Tibial nerve (tissue), 4 donors: ENCODE results near the gene SLC25A47. TPM values are rescaled to one million over a fixed set of nuclear protein-coding genes. Genes with fewer than 3 reads are reported as not detected.

ENCODE experiments used
- DNase-seq, 2 donors: peaks; one replicate each; pipeline ENCODE4 v3.0.0-alpha.2; 2019; ENCODE audit warnings: low spot score in 2 of 2
- H3K27ac ChIP-seq, 4 donors: fragments of 200-600 bp; sonication (generic) in 3 of 4; one replicate each; pipeline ENCODE4 v1.5.1; 2017 to 2019; ENCODE audit warnings: mild to moderate bottlenecking in 1 of 4
- H3K27me3 ChIP-seq, 2 donors: fragments of 200-600 bp; sonication (generic) in 1 of 2; one replicate each; pipeline versions ENCODE4 v1.5.1 to v1.6.0; 2017 to 2019
- H3K36me3 ChIP-seq, 3 donors: fragments of 200-600 bp; sonication (generic); one replicate each; pipeline ENCODE4 v1.5.1; 2018 to 2019
- H3K4me1 ChIP-seq, 4 donors: fragments of 200-600 bp; sonication (generic) in 3 of 4; one replicate each; pipeline ENCODE4 v1.5.1; 2017 to 2019
- H3K4me3 ChIP-seq, 4 donors: fragments of 200-600 bp; sonication (generic) in 3 of 4; one replicate each; pipeline ENCODE4 v1.5.1; 2017 to 2019; ENCODE audit warnings: mild to moderate bottlenecking in 1 of 4, moderate library complexity in 1 of 4
- H3K9me3 ChIP-seq, 4 donors: fragments of 200-600 bp; sonication (generic) in 3 of 4; one replicate each; pipeline ENCODE4 v1.5.1; 2017 to 2019
- EP300 ChIP-seq, 2 donors: sonication (generic); formaldehyde crosslinking; IDR thresholded peaks; one replicate each; pipeline ENCODE4 v1.6.1; 2017; ENCODE audit warnings: antibody characterized with exemption in 2 of 2, mild to moderate bottlenecking in 1 of 2
- POLR2A ChIP-seq, 2 donors: fragments of 450-650 bp; IDR thresholded peaks; one replicate each; pipeline ENCODE4 v1.6.1; 2017; ENCODE audit warnings: antibody characterized with exemption in 2 of 2, mild to moderate bottlenecking in 2 of 2, moderate library complexity in 2 of 2
- WGBS, 2 donors: methylation state at CpG; one replicate each; pipeline ENCODE4 v1.1.5; 2018; 5-methylcytosine and 5-hydroxymethylcytosine counted together
- total RNA-seq, 4 donors: library from RNA; depleted of rRNA; stranded (reverse); fragments of >200 nt; gene quantifications; one replicate each; pipeline ENCODE4 v1.1.0, GENCODE V29; 2016
- TF ChIP-seq, protein P1 (sequence below), 5 experiments: fragments of 200-600 bp in 3 of 5; fragments of 450-650 bp in 2 of 5; sonication (generic) in 3 of 5; IDR thresholded peaks; one replicate each; pipeline ENCODE4 v1.5.1; 2016 to 2019; ENCODE audit warnings: antibody characterized with exemption in 5 of 5, mild to moderate bottlenecking in 3 of 5, moderate library complexity in 2 of 5

SLC25A47 gene
- total RNA-seq, 4 donors from 2014 or later: 2.5 TPM; not detected in 3

DNA sequence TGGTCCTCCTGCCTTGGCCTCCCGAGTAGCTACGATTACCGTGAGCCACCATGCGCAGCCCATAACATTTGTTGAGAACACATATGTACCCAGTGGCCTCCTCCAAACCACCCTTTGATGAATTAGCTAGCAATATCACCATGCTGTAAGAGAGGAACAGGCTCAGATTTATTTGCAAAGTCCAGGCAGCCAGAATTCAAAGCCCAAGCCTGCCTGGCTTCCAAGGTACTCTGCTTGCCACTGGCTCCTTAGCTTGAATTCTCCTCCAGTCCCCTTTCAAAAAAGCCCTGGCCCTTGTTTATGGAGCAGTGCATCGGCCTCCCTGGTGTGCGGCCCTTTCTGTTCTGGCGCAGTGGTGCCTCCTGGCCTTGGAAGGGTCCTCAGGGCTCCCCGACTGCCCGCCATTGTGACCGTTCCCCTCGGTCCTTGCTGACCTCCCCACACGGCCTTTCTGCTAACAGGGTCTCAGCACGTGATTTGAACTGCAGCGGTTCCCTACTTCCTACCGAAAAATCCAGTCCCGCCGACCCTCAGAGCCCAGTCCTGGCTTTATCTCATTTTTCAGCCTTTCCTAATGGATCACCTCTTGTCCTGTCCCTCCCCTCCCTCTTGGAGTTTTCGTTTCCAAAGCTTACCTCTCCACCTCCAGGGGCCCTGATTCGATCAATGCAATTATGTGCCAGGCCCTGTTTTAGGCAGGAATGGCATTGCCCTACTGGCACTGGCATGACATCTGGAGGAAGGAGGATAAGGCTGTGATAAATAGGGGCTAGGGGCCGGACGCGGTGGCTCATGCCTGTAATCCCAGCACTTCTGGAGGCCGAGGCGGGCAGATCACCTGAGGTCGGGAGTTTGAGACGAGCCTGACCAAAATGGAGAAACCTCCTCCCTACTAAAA is 38.9 kb upstream of the SLC25A47 start:
- no peak for DNase-seq
- peak overlapping the region in 3 of 4 donors; percentile 93 to 96 (median 95) for H3K27ac ChIP-seq
- WGBS, 2 donors: 67 to 69% methylated on average over 26 of the region's 26 CpGs
- peaks cover 0 to 7% (median 0%) of the 10 kb centered on the region in 3 donors for H3K36me3 ChIP-seq
- peak overlapping the region in 3 of 4 donors; percentile 72 to 86 (median 84) for H3K4me3 ChIP-seq
- no peaks in the 10 kb centered on the region for H3K27me3 ChIP-seq
- TF ChIP-seq, protein P1, sequence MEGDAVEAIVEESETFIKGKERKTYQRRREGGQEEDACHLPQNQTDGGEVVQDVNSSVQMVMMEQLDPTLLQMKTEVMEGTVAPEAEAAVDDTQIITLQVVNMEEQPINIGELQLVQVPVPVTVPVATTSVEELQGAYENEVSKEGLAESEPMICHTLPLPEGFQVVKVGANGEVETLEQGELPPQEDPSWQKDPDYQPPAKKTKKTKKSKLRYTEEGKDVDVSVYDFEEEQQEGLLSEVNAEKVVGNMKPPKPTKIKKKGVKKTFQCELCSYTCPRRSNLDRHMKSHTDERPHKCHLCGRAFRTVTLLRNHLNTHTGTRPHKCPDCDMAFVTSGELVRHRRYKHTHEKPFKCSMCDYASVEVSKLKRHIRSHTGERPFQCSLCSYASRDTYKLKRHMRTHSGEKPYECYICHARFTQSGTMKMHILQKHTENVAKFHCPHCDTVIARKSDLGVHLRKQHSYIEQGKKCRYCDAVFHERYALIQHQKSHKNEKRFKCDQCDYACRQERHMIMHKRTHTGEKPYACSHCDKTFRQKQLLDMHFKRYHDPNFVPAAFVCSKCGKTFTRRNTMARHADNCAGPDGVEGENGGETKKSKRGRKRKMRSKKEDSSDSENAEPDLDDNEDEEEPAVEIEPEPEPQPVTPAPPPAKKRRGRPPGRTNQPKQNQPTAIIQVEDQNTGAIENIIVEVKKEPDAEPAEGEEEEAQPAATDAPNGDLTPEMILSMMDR (IDR thresholded peaks at IDR 0.05): no peak
- TF ChIP-seq EP300 (IDR thresholded peaks at IDR 0.05): no peak
- no peaks in the 10 kb centered on the region for H3K9me3 ChIP-seq
- peaks cover 0 to 61% (median 5%) of the 10 kb centered on the region in 4 donors for H3K4me1 ChIP-seq

DNA sequence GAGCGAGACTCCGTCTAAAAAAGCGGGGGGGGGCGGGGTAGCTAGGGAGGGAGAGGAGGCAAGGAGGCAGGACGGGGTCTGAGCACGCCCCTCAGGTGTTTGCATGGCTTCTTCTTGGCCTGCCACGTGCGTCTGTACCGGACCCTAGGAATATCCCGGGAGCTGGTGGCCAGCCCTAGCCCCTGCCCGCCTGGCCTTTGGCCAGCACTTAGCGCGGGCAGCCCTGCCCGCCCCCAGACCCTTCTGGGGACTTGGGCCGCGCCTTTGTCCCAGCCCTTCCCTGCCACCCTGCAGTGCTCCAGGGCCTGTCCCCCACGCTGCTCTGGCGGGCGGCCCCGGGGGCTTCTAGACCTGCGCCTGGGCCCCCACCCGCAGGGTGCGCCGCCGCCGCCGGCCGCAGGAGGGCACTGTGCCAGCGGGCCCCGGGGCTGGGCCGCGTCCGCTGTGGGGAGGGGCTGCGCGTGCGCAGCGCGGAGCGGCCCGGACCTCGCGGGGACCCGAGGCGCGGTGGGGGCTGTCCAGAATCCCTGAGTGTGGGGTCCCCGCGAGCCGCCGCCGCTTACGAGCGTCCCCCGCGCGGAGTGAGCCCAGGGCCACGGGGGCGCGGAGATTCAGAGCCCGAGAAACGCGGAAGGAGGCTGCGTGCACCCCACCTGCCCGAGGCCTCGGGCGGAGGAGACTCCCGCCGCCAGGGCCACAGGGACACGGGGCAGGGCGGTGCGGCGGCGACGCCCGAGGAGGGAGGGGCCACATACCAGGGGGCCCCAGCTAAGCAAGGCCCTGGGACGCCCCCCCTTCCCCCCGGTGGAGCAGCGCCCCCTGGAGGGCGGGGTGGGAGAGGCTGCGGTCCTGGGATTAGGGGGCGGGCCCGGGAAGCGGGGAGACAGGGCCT is 37.9 kb upstream of the SLC25A47 start:
- peak overlapping the region; percentile 72 to 92 (median 85) for H3K4me3 ChIP-seq
- DNase-seq: peak in 1 of 2 donors; percentile 16
- H3K9me3 ChIP-seq: no peaks in the 10 kb centered on the region
- H3K36me3 ChIP-seq: peaks cover 0 to 7% (median 0%) of the 10 kb centered on the region in 3 donors
- TF ChIP-seq, protein P1 (IDR thresholded peaks at IDR 0.05): peak; percentile 78 to 97 (median 83)
- peak in 1 of 2 donors; percentile 40 for TF ChIP-seq POLR2A (IDR thresholded peaks at IDR 0.05)
- peak in 1 of 2 donors; percentile 55 for TF ChIP-seq EP300 (IDR thresholded peaks at IDR 0.05)
- peak overlapping the region; percentile 91 to 96 (median 94) for H3K27ac ChIP-seq
- H3K27me3 ChIP-seq: no peaks in the 10 kb centered on the region
- 1% methylated on average over 29 to 64 of the region's 82 CpGs for WGBS, 2 donors
- peaks cover 0 to 61% (median 5%) of the 10 kb centered on the region in 4 donors for H3K4me1 ChIP-seq

DNA sequence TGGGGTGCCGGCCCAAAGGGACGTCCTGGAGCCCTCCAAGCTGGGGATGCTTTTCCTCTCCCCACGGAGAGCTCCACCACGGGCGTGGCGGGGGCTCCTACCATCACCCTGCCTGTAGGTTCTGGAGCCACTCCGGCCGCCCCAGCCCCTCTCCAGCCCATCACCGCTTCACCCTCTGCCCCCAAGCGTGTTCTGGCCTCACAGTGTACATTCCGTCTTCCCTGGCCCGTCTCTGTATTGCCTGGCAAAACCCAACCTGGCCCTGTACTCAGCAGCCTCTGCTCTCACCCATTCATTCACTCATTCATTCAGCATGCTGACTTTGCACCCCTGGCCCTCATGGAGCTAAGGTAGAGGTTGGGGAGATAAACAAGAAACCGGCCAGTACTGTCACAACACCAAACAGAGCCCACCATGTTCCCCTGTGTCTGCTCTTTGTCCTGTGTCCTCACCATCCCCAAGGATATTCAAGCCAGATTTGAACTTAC is 37.2 kb upstream of the SLC25A47 start:
- Histone ChIP-seq H3K9me3 (no peaks in the 10 kb centered on the region), H3K4me3 (peak overlapping the region; percentile 72 to 92 (median 85)), H3K27me3 (no peaks in the 10 kb centered on the region), H3K27ac (peak overlapping the region; percentile 91 to 96 (median 94)), H3K4me1 (peaks cover 0 to 63% (median 7%) of the 10 kb centered on the region in 4 donors), H3K36me3 (peaks cover 0 to 14% (median 0%) of the 10 kb centered on the region in 3 donors)
- WGBS, 2 donors: 37 to 54% methylated on average over 7 to 11 of the region's 13 CpGs
- no peak for DNase-seq
- TF ChIP-seq EP300 (IDR thresholded peaks at IDR 0.05) (no peak), POLR2A (IDR thresholded peaks at IDR 0.05) (no peak)
- TF ChIP-seq, protein P1 (IDR thresholded peaks at IDR 0.05): no peak

DNA sequence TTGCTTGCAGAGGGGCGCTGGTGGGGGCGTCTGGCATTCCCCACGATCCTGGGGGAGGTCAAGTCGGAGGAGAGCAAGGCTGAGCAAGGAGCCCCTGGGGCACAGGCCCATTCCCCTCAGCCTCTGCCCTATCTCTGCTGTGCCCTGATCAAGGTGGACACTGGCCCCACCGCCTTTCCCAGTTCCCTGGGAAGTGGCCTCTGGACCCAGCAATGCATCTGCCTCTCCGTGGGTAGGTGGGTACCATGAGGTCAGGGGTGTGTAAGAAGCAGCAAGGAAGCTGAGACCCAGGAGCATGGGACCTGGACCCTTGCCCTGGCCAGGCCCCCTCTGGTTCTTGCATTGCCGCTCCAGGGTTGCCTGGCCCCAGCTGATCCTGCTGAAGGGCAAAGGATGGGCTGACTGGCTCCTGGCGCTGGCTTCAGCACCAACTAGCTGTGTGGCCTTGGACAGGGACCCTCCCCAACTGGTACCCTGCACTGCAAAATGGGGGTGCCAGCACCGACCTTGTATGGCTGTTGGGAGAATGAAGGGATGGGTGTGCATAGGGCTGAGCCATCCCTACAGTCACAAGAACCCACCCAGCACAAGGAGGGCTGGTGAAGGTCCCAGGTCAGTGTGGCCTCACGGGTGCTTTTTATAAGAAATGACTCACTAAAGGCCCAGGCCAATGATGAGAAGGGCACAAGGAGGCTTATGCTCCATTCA is 36.5 kb upstream of the SLC25A47 start:
- Histone ChIP-seq H3K4me3 (no peak overlapping the region), H3K36me3 (peaks cover 0 to 21% (median 0%) of the 10 kb centered on the region in 3 donors), H3K27me3 (no peaks in the 10 kb centered on the region), H3K9me3 (no peaks in the 10 kb centered on the region), H3K27ac (no peak overlapping the region), H3K4me1 (peaks cover 0 to 59% (median 7%) of the 10 kb centered on the region in 4 donors)
- TF ChIP-seq POLR2A (IDR thresholded peaks at IDR 0.05) (no peak), EP300 (IDR thresholded peaks at IDR 0.05) (no peak)
- TF ChIP-seq, protein P1 (IDR thresholded peaks at IDR 0.05): no peak
- DNase-seq: no peak
- 62 to 79% methylated on average over 8 to 9 of the region's 10 CpGs for WGBS, 2 donors
